ENCODE results near the gene PTGER4.
"Not testable (repeated sequence)": the region's sequence is repeated elsewhere in the genome, so short reads cannot be mapped to it uniquely, and the experiment has no call there.

The PTGER4 gene

DNA sequence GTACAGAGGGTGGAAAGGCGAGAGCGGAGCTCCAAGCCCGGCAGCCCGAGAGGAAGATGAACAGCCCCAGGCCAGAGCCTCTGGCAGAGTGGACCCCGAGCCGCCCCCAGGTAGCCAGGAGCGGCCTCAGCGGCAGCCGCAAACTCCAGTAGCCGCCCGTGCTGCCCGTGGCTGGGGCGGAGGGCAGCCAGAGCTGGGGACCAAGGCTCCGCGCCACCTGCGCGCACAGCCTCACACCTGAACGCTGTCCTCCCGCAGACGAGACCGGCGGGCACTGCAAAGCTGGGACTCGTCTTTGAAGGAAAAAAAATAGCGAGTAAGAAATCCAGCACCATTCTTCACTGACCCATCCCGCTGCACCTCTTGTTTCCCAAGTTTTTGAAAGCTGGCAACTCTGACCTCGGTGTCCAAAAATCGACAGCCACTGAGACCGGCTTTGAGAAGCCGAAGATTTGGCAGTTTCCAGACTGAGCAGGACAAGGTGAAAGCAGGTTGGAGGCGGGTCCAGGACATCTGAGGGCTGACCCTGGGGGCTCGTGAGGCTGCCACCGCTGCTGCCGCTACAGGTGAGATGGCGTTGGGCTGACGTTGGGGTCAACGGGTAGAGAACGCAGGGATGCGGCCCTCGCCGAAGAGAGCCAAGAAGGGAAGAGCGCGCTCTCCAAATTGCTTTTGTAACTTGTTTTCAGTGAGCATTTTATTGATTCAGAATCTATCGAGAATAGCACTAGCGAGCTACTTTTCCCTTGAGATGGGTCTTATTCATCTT is at the start of gene PTGER4:
TSS of gene PTGER4 (plus strand) at position 3 of the 769 bp plus-strand sequence. CDS start 1,079 bp downstream, outside the sequence.
- peak in 2 of 4 experiments; percentile 22 to 37 for DNase-seq

DNA sequence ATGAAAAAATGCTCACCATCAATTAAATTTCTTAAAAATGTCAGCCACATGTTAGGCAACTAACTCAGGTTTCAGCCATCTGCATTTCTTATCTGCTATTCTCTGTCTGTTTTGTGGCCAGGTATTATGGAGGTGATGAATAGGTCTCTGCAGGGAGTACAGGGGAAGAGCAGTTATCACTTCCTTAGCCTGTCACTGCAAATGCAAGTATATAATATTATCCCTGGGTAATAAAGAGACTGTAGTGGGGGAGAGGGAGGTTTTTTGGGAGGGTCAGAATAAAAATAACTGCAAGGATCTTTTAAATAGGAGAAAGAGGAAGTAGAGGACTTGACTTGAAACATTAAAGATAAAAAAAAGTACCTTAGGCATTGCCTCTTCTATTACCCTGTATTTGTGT is 49.6 kb upstream of the PTGER4 start:
- no peak for DNase-seq

GRCh38 chr5:40631236-40631635 is 48.5 kb upstream of the PTGER4 start:
- no peak for DNase-seq

DNA sequence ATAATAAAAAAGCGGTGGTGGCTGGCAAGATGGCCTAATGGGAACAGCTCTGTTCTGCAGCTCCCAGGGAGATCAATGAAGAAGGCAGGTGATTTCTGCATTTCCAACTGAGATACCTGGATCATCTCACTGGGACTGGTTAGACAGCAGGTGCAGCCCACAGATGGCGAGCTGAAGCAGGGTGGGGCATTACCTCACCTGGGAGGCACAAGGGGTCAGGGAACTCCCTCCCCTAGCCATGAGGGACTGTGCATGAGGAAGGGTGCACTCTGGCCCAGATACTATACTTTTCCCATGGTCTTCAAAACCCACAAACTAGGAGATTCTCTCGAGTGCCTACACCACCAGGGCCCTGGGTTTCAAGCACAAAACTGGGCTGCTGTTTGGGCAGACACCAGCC is 45.6 kb upstream of the PTGER4 start:
- DNase-seq, result no peak

GRCh38 chr5:40634593-40634992 is 45.1 kb upstream of the PTGER4 start:
- no peak for DNase-seq

DNA sequence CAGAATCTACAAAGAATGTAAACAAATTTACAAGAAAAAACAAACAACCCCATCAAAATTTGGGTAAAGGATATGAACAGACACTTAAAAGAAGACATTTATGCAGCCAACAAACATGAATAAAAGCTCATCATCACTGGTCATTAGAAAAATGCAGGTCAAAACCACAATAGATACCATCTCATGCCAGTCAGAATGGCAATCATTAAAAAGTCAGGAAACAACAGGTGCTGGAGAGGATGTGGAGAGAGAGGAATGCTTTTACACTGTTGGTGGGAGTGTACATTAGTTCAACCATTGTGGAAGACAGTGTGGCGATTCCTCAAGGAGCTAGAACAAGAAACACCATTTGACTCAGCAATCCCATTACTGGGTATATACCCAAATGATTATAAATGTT is 40.2 kb upstream of the PTGER4 start:
- DNase-seq, result not testable (repeated sequence)

DNA sequence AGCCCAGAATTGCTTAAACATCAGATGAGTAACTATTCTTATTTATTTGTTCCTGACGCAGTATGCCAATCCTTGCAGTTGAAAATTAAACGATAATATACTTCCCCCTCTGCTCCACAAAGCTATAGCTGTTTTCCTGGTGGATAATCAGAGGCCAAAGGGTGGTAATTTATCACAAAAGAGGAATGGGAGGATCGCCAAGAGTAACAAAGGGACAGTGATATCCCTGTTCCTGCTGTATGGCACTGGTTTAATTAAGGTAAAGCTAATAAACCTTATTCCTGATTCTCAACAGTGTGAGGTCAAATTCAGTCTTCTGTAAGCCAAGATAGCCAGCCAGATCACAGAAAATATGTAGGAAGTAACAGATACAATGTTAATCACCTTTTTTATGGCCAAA is 33.4 kb upstream of the PTGER4 start:
- DNase-seq, result no peak

DNA sequence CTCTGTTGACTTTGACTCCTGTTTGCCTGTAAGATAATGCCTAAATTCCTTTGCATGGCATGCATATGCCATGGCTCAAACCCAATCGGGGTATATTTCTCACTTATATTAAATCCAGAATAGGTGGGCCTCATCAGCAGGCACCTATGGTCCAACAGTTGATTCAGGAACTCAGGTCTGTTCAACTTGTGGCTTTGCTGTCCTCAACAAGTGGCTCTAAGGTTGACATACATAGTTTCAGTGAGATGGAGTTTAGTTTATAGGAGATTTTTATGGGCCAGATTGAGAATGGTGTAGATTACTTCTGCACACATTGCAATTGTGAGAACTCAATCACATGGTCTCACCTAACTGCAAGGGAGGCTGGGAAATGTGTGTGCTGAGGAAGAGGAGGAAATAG is 31.6 kb upstream of the PTGER4 start:
- DNase-seq, result no peak

DNA sequence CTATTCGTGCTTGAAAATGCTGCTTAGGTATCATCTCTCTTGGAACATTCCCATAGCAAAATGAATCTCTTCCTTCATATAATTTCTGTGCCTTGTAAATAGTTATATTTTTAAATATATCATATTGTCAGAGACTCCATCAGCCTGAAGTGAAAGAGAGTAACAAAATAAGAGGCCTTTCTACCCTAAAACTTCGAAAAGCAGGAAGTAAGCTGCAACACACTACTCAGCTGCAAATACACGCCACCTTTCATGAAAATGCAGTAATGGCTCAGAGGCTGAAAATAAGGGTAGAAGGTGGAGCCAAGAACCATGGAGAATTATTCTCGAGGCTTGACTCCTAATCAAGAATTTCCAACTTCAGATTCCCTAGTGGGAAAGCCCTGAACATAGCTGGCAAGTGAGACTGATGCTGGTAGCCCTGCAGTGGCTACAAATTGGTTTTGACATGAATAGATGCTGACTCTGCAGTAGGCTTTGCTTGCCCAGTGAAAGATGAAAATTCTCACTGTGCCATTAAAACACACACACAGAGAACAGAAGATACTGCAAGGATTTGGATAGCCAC is 30.2 kb upstream of the PTGER4 start:
- no peak for DNase-seq

GRCh38 chr5:40651201-40651600 is 28.5 kb upstream of the PTGER4 start:
- DNase-seq, result no peak

DNA sequence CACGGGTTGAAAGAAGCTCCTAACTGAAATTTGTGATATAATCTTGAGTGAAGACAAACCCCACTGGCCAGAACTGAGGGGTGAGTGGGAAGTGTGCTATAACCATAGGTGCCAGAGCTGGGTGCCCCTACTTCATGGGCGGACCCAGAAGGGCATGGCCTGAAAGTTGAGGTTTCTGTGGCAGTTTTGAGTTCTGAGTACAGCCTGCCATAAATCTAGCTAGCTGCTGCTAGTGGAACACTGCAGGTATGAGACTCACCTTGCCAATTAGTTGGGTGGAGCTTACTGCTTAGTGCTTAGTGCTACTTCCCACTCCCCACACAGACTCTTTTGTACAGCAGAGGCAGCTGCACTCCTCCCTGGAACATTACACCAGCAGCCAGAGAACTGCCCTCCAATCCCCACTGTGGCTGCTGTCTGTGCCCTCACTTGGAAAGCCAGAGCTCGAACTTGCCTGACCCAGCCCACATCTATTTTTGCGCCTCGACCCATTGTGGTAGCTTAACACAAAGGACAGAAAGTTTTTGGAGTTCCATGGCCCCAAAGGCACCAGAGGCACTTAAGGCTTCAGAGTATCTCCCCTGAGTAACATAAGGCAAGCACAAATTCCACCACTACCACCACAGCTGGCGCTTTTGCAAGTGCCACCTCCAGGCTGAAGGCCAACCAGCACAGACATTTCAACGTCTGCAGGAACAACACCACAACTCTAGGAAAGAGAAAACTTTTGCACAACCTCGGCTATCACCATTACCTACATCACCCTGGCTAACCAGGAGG is 27.1 kb upstream of the PTGER4 start:
- DNase-seq, result no peak

DNA sequence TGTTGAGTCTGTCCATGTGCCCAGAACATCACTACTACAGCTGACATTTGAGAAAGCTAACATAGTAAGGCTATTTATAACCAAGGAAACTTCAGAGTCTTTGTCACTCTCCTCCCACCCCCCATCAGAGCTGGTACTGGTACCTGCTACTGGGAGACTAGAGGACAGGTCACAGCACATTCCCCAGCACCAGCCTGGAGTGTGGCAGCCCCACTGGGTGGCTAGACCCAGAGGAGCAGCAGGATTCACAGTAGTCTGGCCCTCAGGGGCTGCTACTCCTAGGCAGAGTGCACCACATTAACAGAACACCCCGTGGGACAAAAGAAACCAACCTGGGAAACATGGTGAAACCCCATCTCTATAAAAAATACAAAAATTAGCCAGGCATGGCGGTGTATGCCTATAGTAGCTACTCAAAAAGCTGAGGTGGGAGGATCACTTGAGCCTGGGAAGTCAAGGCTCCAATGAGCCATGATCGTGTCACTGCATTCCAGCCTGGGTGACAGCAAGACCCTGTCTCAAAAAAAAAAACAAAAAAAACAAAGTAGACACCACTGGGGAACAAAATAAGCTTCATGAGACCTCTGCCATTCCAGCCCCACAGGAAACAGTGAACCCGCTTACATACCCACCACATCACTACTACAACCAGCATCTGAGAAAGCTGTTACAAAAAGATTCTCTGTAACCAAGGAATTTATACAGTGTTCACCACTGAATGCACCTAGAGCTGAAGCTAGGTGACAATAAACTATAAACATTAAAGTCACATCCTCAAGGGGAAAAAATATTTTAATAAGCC is 26.3 kb upstream of the PTGER4 start:
- DNase-seq, result no peak

DNA sequence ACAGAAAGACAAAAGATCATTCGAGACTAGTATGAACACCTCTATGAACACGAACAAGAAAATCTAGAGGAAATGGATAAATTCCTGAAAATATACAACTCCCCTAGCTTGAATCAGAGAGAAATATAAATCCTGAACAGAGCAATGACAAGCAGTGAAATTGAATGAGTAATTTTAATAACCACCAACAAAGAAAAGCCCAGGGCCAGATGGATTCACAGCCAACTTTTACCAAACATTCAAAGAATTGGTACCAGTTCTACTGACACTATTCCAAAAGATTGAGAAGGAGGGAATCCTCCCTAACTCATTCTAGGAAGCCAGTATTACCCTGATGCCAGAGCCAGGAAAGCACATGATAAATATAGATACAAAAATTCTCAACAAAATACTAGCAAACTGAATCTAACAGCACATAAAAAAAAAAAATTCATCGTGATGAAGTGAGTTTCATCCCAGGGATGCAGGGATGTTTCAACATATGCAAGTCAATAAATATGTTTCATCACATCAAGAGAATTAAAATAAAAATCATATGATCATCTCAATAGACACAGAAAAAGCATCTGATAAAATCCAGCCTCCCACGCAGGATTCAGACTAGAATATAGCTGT is 25.2 kb upstream of the PTGER4 start:
- DNase-seq, result no peak

DNA sequence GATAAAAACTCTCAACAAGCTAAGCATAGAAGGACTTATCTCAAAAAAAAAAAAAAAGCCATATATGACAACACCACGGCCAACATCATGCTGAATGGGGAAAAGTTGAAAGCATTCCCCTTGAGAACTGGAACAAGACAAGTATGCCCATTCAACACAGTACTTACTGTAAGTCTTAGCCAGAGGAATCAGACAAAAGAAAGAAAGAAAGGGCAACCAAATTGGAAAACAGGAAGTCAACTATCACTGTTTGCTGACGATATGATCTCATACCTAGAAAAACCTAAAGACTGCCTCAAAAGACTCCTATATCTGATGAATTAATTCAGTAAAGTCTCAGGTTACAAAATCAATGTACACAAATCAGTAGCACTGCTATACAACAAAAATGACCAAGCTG is 24.6 kb upstream of the PTGER4 start:
- no peak for DNase-seq

DNA sequence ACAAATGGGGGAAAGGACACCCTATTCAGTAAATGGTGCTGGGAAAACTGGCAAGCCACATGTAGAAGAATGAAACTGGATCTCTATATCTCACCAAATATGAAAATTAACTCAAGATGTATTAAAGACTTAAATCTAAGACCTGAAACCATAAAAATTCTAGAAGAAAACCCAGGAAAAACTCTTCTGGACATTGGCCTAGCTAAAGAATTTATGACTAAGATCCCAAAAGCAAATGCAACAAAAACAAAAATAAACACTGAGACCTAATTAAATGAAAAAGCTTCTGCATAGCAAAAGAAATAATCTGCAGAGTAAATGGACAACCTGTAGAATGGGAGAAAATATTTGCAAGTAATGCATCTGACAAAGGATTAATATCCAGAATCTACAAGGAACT is 23.6 kb upstream of the PTGER4 start:
- not testable (repeated sequence) for DNase-seq

- no peak for DNase-seq
These were observed 22.9 kb upstream of the PTGER4 start for GRCh38 chr5:40656766-40657165.

GRCh38 chr5:40660751-40661150 is 19.0 kb upstream of the PTGER4 start:
- DNase-seq, result no peak

- no peak for DNase-seq
These were observed 13.9 kb upstream of the PTGER4 start for GRCh38 chr5:40665635-40666298.

DNA sequence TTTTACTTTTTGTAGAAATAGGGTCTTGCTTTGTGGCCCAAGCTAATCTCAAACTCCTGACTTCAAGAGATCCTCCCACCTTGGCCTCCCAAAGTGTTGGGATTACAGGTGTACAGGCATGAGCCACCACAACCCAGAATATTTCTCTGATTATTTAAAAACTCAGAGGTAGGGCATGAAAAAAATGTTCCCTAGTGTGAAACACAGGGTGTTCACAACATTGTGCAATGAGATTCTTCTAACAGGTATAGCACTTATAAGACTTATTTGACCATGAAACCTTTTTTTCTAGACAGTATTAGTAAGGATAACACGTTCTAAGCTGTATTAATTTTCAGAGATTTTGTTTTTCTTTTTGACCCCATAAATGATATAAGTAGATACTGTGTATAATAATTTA is 13.1 kb upstream of the PTGER4 start:
- no peak for DNase-seq

DNA sequence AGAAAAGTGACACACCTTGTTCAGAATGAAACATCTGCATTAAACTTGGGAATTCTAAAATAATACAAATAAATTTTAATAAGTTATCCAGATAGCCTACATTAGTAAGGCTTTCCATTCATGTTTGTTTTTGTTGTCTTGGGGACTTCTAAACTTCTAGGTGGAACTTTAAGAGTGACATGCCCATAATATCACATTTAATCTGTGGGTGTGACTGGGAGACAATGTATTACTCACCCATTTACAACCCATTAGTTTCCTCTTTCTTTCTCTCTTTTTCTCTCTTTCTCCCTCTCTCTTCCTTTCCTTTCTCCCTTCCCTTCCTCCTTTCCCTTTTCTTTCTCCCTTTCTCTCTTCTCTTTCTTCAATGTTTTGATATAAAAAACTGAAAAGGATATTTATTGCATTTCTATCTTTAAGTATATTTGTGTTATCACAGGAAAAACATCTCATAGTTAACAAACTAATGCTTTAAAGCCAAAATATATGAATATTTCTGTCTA is 12.5 kb upstream of the PTGER4 start:
- DNase-seq, result no peak

DNA sequence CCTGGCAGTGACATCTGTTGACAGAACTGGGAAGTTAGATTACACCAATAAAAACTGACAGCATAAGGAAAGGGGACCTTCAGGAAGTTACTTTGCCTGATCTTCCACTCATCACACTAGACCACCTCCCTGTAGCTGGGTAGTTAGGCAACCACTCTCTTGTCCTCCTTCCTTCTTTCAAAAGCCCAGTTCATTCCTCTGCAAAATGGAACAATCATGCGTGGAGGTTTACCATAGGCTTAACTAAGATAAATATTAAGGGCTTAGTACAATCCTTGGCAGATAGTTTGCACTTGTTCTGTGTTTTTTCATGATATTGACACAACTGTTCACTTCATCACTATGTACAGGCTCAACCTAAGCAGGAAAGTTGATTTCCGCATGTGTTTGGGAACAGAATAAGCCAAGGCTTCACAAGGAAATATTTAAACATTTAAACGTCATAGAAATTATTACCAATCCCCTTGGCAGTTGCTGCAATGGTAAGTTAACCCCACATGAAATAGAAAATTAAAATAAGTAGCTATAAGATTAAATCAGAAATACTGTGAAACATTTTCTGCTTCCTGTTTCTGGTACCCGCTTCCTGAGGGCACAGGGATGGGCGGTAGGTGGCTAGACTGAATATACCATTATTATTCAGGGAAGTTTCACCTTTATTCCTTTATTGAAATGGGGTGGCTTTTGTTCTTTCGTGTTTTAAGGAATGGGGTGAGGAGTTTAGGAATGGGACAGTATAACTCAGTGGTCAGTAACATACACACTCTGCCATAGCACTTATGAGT is 9.9 kb upstream of the PTGER4 start:
- DNase-seq, result no peak
